Measurements from ENCODE around the gene CSRNP3. TPM values are rescaled to one million over a fixed set of nuclear protein-coding genes. Genes with fewer than 3 reads are reported as not detected.

CSRNP3 gene
- total and polyA plus RNA-seq, 3 experiments from 2014 or later, result not detected

DNA sequence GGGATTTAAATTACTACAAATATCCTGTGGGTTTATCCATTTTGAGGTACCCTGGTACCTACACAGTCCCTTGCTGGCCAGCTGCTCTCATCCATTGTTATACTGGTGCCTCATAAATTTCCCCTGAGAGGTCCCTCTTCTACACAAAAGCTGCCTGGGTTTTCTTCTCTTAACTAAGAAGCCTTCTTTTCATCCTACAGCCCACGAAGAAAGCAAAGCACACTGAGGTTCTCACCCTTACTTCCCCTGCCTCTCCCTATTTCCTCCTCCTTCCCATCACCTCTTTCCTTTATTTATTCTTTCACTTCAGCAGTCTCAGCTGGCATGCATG, 154.9 kb downstream of the CSRNP3 start:
- Histone ChIP-seq H3K4me3 (ENCODE audit: low read length) (no peak overlapping the region), H3K9me3 (ENCODE audit: low read length) (no peaks in the 10 kb centered on the region), H3K4me1 (ENCODE audit: insufficient read depth, low read length) (no peaks in the 10 kb centered on the region), H3K36me3 (ENCODE audit: insufficient read depth, low read length) (no peaks in the 10 kb centered on the region), H3K27ac (ENCODE audit: low read depth, low read length) (no peak overlapping the region), H3K27me3 (ENCODE audit: insufficient read depth, low read length, poor library complexity, severe bottlenecking) (no peaks in the 10 kb centered on the region)
- ChIA-PET POLR2A (no interaction called here), CTCF (no interaction called here)
- H3K9me3 Mint-ChIP-seq, result no peaks in the 10 kb centered on the region
- H3K27me3 Mint-ChIP-seq, result peaks cover 8 to 12% of the 10 kb centered on the region in 2 donors
- H3K4me1 Mint-ChIP-seq, result peaks cover 0 to 2% (median 0%) of the 10 kb centered on the region in 3 donors
- no peak for DNase-seq
- H3K27ac Mint-ChIP-seq, result no peak overlapping the region
- no peak overlapping the region for H3K4me3 Mint-ChIP-seq
- H3K36me3 Mint-ChIP-seq, result no peaks in the 10 kb centered on the region

DNA sequence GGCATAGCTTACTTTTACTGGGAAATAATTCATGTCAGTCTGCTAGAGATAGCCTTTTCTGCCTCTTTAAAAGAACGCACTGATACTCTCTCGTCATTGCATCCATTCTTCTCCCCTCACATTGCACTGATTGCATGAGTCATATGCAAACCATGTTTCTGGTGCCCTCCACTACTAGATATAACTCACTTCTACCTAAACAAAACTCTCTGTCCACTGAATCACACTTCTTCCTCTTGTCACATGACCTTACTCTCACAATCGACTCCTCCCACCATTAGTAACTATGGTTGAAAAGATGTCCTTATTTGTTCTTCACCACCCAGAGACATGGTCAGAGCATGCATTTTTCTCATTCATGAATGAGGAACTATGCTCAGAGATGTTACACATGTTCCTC, 158.0 kb downstream of the CSRNP3 start:
- no peak for DNase-seq
- no peaks in the 10 kb centered on the region for H3K9me3 Mint-ChIP-seq

DNA sequence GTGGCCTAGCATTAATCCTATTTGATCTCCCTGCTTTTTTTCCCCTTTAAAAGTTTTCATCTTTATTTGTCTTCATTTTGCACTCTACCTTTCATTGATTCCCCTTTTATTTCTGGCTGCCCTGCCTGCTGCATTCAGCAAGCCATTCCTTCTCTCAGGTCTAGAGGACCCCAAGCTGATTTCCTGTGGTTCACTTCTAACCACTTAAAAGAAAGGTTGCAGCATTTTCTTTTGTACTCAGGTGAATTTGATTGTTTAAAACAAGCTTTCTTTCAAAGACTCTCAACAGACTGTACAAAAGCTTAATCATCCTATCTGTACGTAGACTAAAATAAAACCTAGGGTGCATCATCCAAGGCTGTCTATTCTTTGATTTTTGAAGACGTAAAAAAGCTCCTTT, 160.3 kb downstream of the CSRNP3 start:
- Mint-ChIP-seq H3K27ac (no peak overlapping the region), H3K36me3 (no peaks in the 10 kb centered on the region)
- no peak overlapping the region for H3K4me3 ChIP-seq (ENCODE audit: low read length)

More for the DNA sequence above, 158.0 kb downstream of the CSRNP3 start:
- H3K27me3 Mint-ChIP-seq, result peaks cover 0 to 13% of the 10 kb centered on the region in 2 donors
- Histone ChIP-seq H3K27ac (ENCODE audit: low read depth, low read length) (no peak overlapping the region), H3K36me3 (ENCODE audit: insufficient read depth, low read length) (no peaks in the 10 kb centered on the region), H3K9me3 (ENCODE audit: low read length) (no peaks in the 10 kb centered on the region), H3K27me3 (ENCODE audit: insufficient read depth, low read length, poor library complexity, severe bottlenecking) (no peaks in the 10 kb centered on the region), H3K4me3 (ENCODE audit: low read length) (no peak overlapping the region), H3K4me1 (ENCODE audit: insufficient read depth, low read length) (no peaks in the 10 kb centered on the region)
- no peak overlapping the region for H3K27ac Mint-ChIP-seq
- no peaks in the 10 kb centered on the region for H3K36me3 Mint-ChIP-seq
- ChIA-PET CTCF (no interaction called here), POLR2A (no interaction called here)
- H3K4me1 Mint-ChIP-seq, result peaks cover 1 to 11% (median 6%) of the 10 kb centered on the region in 3 donors
- no peak overlapping the region for H3K4me3 Mint-ChIP-seq

DNA sequence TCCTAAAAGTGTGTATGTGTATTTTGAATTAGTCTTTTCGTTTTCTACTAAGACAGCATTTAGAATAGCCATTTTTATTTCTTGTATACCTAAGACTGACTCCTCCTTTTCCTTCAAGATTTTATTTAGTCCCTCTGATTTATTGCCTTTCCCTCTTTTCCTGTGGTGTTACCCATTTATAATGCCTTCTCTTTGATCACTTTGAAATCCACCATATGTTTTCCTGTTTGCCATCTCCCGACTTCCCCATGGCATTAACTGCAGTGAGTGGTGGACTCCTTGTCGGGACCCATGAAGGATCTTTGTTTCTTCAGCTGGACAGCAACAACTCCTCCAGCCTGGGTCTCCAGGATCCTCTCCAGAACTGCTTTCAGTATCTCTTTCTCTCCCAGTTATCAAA, 160.7 kb downstream of the CSRNP3 start:
- ChIA-PET POLR2A (no interaction called here), CTCF (no interaction called here)
- H3K36me3 Mint-ChIP-seq, result no peaks in the 10 kb centered on the region
- Histone ChIP-seq H3K4me3 (ENCODE audit: low read length) (no peak overlapping the region), H3K4me1 (ENCODE audit: insufficient read depth, low read length) (no peaks in the 10 kb centered on the region), H3K9me3 (ENCODE audit: low read length) (no peaks in the 10 kb centered on the region), H3K36me3 (ENCODE audit: insufficient read depth, low read length) (no peaks in the 10 kb centered on the region), H3K27ac (ENCODE audit: low read depth, low read length) (no peak overlapping the region), H3K27me3 (ENCODE audit: insufficient read depth, low read length, poor library complexity, severe bottlenecking) (no peaks in the 10 kb centered on the region)
- peaks cover 0 to 5% of the 10 kb centered on the region in 2 donors for H3K27me3 Mint-ChIP-seq
- no peaks in the 10 kb centered on the region for H3K9me3 Mint-ChIP-seq
- H3K4me3 Mint-ChIP-seq, result no peak overlapping the region
- no peak overlapping the region for H3K27ac Mint-ChIP-seq
- DNase-seq, result no peak
- H3K4me1 Mint-ChIP-seq, result peaks cover 1 to 11% (median 6%) of the 10 kb centered on the region in 3 donors

More for the DNA sequence above, 160.3 kb downstream of the CSRNP3 start:
- Histone ChIP-seq H3K27ac (ENCODE audit: low read depth, low read length) (no peak overlapping the region), H3K27me3 (ENCODE audit: insufficient read depth, low read length, poor library complexity, severe bottlenecking) (no peaks in the 10 kb centered on the region), H3K36me3 (ENCODE audit: insufficient read depth, low read length) (no peaks in the 10 kb centered on the region), H3K9me3 (ENCODE audit: low read length) (no peaks in the 10 kb centered on the region), H3K4me1 (ENCODE audit: insufficient read depth, low read length) (no peaks in the 10 kb centered on the region)
- peaks cover 1 to 11% (median 6%) of the 10 kb centered on the region in 3 donors for H3K4me1 Mint-ChIP-seq
- ChIA-PET POLR2A (no interaction called here), CTCF (no interaction called here)
- no peak for DNase-seq
- peaks cover 0 to 8% of the 10 kb centered on the region in 2 donors for H3K27me3 Mint-ChIP-seq
- no peak overlapping the region for H3K4me3 Mint-ChIP-seq
- H3K9me3 Mint-ChIP-seq, result no peaks in the 10 kb centered on the region

DNA sequence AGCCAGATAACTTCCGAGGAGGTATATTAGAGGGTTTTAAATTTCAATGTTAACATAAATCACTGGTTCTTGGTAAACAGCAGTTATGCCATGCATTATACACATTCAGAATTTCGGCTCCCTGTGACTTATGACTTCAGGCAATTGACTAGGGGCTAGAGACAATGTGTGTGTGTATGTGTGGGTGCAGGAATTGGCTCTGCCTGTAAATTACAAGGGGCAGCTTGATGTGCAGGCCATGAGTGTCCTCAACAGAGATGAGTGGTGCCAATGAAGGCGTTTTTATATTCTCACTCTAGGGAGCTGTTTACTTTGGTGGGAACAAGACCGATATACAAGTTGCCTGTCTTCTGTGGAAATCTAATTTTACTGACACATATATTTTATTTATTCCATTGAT, 161.6 kb downstream of the CSRNP3 start:
- peaks cover 1 to 11% (median 6%) of the 10 kb centered on the region in 3 donors for H3K4me1 Mint-ChIP-seq
- H3K36me3 ChIP-seq (ENCODE audit: insufficient read depth, low read length), result no peaks in the 10 kb centered on the region
- no peaks in the 10 kb centered on the region for H3K9me3 Mint-ChIP-seq
- peaks cover 0 to 2% of the 10 kb centered on the region in 2 donors for H3K27me3 Mint-ChIP-seq
- H3K4me1 ChIP-seq (ENCODE audit: insufficient read depth, low read length), result no peaks in the 10 kb centered on the region
- no peak overlapping the region for H3K27ac ChIP-seq (ENCODE audit: low read depth, low read length)
- ChIA-PET CTCF (no interaction called here), POLR2A (no interaction called here)
- H3K4me3 Mint-ChIP-seq, result no peak overlapping the region
- no peak for DNase-seq
- no peaks in the 10 kb centered on the region for H3K27me3 ChIP-seq (ENCODE audit: insufficient read depth, low read length, poor library complexity, severe bottlenecking)
- H3K9me3 ChIP-seq (ENCODE audit: low read length), result no peaks in the 10 kb centered on the region
- H3K4me3 ChIP-seq (ENCODE audit: low read length), result no peak overlapping the region
- H3K36me3 Mint-ChIP-seq, result no peaks in the 10 kb centered on the region
- no peak overlapping the region for H3K27ac Mint-ChIP-seq

DNA sequence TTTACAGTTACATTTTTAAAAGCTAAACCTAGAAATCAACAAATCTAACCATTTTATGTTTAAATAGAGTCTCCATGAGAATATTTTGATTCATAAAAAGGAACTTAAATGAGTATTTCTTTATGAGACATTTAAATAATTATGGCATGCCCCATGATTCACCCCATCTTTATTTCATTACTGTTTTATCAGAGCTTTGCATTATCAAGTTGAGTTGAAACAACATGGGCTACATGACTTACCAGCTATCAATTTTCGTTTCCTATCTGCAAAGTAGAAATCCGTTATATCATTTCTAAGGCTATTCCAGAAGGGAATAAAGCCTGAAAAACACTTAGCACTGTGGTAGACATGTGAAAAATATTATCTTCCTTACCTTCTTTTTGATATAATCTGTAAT, 163.1 kb downstream of the CSRNP3 start:
- H3K4me1 Mint-ChIP-seq, result peaks cover 1 to 11% (median 6%) of the 10 kb centered on the region in 3 donors
- Histone ChIP-seq H3K9me3 (ENCODE audit: low read length) (no peaks in the 10 kb centered on the region), H3K27me3 (ENCODE audit: insufficient read depth, low read length, poor library complexity, severe bottlenecking) (no peaks in the 10 kb centered on the region), H3K36me3 (ENCODE audit: insufficient read depth, low read length) (no peaks in the 10 kb centered on the region), H3K4me3 (ENCODE audit: low read length) (no peak overlapping the region), H3K4me1 (ENCODE audit: insufficient read depth, low read length) (no peaks in the 10 kb centered on the region), H3K27ac (ENCODE audit: low read depth, low read length) (no peak overlapping the region)
- CTCF ChIA-PET, result no interaction called here
- H3K27me3 Mint-ChIP-seq, result peaks cover 0 to 1% of the 10 kb centered on the region in 2 donors
- no peak for DNase-seq
- H3K27ac Mint-ChIP-seq, result no peak overlapping the region
- POLR2A ChIA-PET, result no interaction called here
- no peak overlapping the region for H3K4me3 Mint-ChIP-seq
- no peaks in the 10 kb centered on the region for H3K9me3 Mint-ChIP-seq
- H3K36me3 Mint-ChIP-seq, result no peaks in the 10 kb centered on the region

DNA sequence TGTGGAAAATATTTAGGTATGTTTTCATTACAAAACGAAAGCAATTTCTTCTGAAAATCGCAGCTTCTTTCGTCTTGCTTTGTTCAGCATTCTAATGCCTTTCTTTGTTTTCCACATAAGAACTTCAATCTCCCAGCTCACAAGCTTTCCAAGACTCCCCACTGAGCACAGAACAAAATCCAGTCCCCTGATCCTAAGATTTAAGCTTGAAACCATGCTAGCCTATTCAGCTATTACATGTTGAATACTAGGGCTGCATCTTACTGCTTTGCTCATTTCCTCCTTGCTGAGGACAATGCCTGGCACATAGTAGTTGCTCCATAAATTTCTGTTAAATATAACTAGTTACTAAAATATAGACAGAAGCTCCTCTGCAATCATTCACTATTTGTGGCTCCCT, 163.9 kb downstream of the CSRNP3 start:
- H3K4me1 Mint-ChIP-seq, result peaks cover 1 to 11% (median 6%) of the 10 kb centered on the region in 3 donors
- ChIA-PET CTCF (no interaction called here), POLR2A (no interaction called here)
- Histone ChIP-seq H3K9me3 (ENCODE audit: low read length) (no peaks in the 10 kb centered on the region), H3K27me3 (ENCODE audit: insufficient read depth, low read length, poor library complexity, severe bottlenecking) (no peaks in the 10 kb centered on the region), H3K4me3 (ENCODE audit: low read length) (no peak overlapping the region), H3K4me1 (ENCODE audit: insufficient read depth, low read length) (no peaks in the 10 kb centered on the region), H3K36me3 (ENCODE audit: insufficient read depth, low read length) (no peaks in the 10 kb centered on the region), H3K27ac (ENCODE audit: low read depth, low read length) (no peak overlapping the region)
- no peak for DNase-seq
- no peaks in the 10 kb centered on the region for H3K9me3 Mint-ChIP-seq
- no peak overlapping the region for H3K27ac Mint-ChIP-seq
- no peak overlapping the region for H3K4me3 Mint-ChIP-seq
- peaks cover 0 to 1% of the 10 kb centered on the region in 2 donors for H3K27me3 Mint-ChIP-seq
- H3K36me3 Mint-ChIP-seq, result no peaks in the 10 kb centered on the region

DNA sequence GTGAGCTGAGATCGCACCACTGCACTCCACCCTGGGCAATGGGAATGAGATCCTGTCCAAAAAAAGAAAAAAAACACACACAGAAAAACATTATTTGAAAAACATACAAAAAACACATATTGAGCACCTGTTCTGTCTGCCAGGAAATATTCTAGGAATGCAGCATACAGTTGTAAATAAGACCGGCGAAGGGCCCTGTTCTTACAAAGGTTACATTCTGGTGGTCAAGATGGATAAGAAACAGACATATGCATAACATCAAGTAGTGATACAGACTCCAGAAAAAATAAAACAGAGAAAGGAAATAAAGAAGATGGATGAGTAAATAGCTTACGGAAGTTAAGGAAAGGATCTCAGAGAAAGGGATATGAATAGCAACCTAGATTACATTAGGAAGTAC, 164.8 kb downstream of the CSRNP3 start:
- no peaks in the 10 kb centered on the region for H3K36me3 Mint-ChIP-seq
- H3K27ac Mint-ChIP-seq, result no peak overlapping the region
- CTCF ChIA-PET, result no interaction called here
- H3K4me3 Mint-ChIP-seq, result no peak overlapping the region
- H3K4me1 Mint-ChIP-seq, result peaks cover 1 to 10% (median 6%) of the 10 kb centered on the region in 3 donors
- POLR2A ChIA-PET, result no interaction called here
- no peaks in the 10 kb centered on the region for H3K9me3 Mint-ChIP-seq
- H3K4me3 ChIP-seq (ENCODE audit: low read length), result no peak overlapping the region
- no peaks in the 10 kb centered on the region for H3K27me3 ChIP-seq (ENCODE audit: insufficient read depth, low read length, poor library complexity, severe bottlenecking)
- no peak overlapping the region for H3K27ac ChIP-seq (ENCODE audit: low read depth, low read length)
- H3K9me3 ChIP-seq (ENCODE audit: low read length), result no peaks in the 10 kb centered on the region
- no peaks in the 10 kb centered on the region for H3K4me1 ChIP-seq (ENCODE audit: insufficient read depth, low read length)
- peaks cover 0 to 1% of the 10 kb centered on the region in 2 donors for H3K27me3 Mint-ChIP-seq
- DNase-seq, result no peak
- H3K36me3 ChIP-seq (ENCODE audit: insufficient read depth, low read length), result no peaks in the 10 kb centered on the region

DNA sequence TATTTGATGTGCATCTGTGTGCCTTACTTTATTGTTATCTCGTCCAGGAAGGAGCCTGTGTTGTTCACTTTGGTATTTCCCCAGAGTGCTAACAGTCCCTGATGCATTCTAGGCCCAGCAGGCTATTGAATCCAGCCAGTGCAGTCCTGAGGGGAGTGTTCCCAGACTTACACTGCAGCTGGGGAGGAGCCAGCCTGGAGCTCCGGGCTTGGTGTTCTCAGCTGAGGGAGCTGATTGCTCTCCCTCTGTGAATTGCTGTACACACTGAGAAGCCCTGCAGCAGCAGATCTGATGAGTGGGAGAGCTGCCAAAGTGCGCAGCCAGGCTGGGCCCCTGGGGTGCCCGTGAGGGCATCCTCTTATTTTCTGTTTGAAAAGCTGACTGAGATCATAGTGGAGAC, 165.4 kb downstream of the CSRNP3 start:
- H3K4me3 Mint-ChIP-seq, result no peak overlapping the region
- H3K9me3 ChIP-seq (ENCODE audit: low read length), result no peaks in the 10 kb centered on the region
- H3K4me1 ChIP-seq (ENCODE audit: insufficient read depth, low read length), result no peaks in the 10 kb centered on the region
- no peaks in the 10 kb centered on the region for H3K36me3 ChIP-seq (ENCODE audit: insufficient read depth, low read length)
- H3K27me3 Mint-ChIP-seq, result peaks cover 0 to 1% of the 10 kb centered on the region in 2 donors
- peaks cover 0 to 6% (median 5%) of the 10 kb centered on the region in 3 donors for H3K4me1 Mint-ChIP-seq
- POLR2A ChIA-PET, result no interaction called here
- no peak overlapping the region for H3K27ac ChIP-seq (ENCODE audit: low read depth, low read length)
- H3K36me3 Mint-ChIP-seq, result no peaks in the 10 kb centered on the region
- no peaks in the 10 kb centered on the region for H3K9me3 Mint-ChIP-seq
- no peak overlapping the region for H3K4me3 ChIP-seq (ENCODE audit: low read length)
- H3K27ac Mint-ChIP-seq, result no peak overlapping the region
- no peak for DNase-seq
- CTCF ChIA-PET, result no interaction called here
- no peaks in the 10 kb centered on the region for H3K27me3 ChIP-seq (ENCODE audit: insufficient read depth, low read length, poor library complexity, severe bottlenecking)
